SW 1271 (cell line): ENCODE data around the gene LIN52.

Source experiments
- DNase-seq, 2 experiments: peaks; one replicate each; lab custom pipeline; 2025; lab: John Stamatoyannopoulos, UW

Gene LIN52

DNA sequence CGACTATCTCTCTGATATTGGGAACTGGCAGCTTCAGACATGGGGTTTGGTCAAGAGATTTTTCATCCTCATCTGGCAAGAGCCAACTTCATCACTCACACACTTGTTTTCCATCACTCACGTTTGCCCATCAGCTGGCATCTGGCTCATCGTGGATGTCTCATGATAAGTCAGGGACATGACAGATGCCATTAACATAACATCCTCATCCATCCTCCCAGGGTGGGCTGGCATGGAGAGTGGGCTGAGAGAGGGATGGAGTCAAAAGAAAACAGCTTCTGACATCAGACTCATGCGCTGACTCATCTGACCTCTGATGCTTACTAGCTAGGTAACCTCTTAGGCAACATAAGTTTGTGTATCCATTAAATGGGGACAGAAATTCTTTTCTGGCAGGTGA is 152.7 kb downstream of the LIN52 start:
- no peak for DNase-seq

DNA sequence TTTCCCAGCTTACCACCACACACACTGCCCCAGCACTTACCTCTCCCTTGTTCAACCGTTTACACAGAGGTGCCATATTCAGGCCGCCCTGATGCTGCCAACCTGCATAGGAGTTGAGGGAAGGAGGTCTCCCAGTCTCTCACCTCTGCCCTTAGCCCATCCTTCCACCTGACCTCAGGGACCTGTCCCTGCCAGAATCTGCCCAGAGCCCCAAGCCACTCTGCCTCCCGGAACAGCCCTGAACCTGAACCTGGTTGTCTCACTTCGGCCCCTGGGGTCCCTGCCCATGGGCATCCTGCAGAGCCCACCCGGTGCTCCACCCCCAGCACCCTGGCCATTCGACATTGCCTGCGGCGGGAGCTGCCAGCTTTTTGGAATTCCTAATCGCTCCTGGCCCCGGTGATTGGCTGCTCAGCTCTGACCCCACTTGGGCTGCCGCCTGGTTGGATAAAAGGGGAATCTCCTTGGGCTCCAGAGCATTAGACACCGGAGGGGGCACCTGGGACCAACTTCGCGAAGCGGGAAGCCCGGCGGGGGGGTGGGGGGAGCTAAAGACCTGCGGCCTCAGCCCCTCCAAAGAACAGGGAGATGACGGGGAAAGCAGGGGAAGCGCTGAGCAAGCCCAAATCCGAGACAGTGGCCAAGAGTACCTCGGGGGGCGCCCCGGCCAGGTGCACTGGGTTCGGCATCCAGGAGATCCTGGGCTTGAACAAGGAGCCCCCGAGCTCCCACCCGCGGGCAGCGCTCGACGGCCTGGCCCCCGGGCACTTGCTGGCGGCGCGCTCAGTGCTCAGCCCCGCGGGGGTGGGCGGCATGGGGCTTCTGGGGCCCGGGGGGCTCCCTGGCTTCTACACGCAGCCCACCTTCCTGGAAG is 154.5 kb downstream of the LIN52 start, which contains the start of gene VSX2:
TSS of gene VSX2 (plus strand) at position 476 of the 874 bp plus-strand sequence. CDS start at position 589, 113 bp downstream.
- DNase-seq: no peak

DNA sequence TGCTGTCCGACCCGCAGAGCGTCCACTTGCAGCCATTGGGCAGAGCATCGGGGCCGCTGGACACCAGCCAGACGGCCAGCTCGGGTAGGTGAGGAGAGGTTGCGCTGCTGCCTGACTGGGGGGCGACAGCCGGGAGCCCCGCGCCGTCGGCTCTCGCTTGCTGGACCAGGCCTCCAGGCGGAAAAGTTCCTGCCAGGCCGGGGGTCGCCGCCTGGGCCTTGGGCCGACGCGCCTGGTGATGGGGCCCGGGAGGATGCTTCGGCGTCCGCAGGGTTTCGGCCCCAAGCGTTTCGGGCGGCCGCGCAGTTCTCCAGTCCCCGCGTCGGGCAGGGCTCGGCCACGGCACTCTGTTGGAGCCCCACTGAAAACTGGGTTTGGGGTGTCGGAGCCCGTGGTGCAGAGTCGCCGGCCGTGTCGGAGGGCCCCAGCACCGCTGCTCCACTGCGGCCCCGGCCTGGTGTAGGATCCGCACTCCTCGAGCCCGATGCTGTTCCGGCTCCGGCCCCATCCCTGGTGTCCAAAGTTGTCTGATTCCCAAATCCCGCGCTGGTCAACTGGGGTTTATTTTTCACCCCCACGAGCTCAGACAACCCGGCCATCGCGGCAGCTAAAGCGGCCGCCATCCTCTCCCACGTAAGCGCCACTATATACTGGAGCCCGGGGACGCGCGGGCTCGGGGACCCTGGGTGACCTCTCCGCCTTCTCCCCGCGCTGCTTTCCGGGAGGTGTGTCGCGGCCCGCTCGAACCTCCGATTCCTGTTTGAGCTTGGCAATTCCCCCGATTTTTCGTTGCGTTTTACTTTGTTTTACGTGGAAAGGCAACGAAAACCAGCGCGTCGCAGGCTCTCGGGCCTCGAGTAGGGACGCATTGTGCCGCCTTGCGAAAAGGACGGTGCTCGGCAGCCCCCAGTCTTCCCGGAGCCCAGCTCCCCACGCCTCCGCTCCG is 155.4 kb downstream of the LIN52 start:
- no peak for DNase-seq

DNA sequence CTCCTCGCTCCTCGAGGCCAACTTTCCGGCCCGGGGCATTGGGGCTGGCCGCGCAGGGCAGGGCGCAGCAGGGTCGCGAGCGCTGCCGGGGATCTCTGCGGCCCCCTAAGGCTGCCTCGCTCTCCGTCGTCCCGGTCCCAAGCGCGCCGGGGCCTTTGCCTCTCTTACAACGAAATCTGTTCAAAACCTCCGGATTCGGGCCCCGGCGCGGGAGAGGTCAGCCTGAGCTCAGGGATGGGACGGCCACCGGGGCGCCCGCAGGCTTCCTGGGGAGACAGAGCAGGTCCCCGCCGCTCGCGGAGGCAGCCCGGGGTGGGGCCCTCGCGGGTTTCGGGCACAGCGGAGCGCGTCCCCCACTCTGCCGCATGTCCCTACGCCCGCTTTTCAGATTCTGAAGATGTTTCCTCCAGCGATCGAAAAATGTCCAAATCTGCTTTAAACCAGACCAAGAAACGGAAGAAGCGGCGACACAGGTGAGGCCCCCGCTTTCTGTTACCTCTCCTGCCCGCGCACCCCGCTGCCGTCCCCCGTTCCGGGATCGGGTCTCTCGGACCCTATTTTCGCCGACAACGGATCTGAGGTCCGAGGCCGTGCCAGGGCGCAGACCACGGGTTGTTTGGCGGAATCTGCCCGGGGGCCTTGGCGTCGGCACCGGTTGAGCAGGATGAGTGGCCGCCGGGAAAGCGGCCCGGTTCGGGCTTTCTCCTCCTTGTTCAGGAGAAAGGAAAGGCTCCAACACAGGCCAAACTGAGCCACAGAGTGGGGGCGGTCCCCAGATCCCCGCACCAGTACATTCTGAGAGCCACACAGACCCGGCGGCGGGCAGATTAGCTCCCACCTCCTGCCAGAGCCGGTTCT is 156.3 kb downstream of the LIN52 start:
- DNase-seq: no peak

DNA sequence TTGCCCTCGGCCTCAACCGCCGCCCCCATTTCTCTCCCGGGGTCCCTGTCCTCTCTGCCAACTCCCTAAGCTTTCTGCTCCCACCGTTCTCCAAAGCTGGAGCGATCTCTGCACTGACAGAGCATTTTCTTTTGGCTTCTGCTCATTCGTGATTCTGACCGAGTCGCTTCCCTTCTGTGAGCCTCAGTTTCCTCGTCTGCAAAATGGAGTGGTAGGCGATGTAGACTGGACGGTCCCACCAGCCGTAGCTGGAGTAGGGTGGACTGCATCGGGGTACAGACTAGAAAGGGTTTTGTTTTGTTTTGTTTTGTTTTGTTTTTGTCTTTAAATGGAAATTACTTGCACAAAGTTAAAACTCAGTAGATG is 156.9 kb downstream of the LIN52 start:
- no peak for DNase-seq

DNA sequence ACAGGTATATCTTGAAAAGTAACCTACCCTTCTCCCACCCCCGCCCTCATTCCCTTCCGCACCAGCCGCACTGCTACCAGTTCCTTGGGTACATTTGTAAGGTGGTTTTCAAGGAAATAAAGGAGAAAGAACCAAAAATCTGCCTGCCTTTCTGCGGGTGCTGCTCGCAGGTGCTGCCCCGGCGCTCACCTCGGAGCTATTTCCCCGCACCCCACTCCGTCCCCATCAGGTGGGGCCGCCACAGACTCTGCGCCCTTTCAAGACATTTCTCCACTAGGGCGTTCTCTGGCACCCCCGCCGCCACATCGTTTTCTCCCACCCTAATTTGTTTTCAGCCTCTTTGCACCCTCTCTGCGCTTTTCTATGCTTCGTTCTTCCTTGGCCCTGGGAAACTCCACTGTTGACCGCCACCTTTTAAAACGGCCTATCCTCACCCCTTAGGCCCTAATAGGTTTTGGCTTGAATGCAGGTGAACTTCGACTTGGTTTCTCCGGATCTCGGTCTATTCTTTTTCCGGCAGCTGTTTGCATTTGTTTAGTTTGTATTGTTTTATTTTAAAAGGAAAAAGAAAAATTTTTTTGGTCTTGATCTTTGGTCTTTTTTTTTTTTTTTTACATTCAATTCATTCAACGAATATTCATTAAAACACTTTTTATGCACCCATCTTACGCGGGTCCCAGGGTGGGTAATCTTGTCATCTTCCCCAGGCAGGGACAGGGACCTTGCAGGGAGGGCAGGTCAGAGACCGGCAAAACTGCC is 157.4 kb downstream of the LIN52 start:
- no peak for DNase-seq

DNA sequence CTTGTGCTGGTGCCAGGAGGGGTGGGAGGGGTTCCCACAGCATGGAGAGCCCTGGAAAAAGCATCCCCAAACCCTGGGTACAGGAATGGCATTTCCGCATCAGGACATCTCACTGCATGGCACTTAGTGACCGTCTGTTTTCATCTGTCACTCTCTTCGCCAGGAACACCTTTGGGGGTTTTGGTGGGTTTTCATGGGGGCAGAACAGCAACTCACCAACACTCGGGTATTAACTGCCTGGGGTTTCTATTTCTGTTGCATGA is 158.0 kb downstream of the LIN52 start:
- no peak for DNase-seq

DNA sequence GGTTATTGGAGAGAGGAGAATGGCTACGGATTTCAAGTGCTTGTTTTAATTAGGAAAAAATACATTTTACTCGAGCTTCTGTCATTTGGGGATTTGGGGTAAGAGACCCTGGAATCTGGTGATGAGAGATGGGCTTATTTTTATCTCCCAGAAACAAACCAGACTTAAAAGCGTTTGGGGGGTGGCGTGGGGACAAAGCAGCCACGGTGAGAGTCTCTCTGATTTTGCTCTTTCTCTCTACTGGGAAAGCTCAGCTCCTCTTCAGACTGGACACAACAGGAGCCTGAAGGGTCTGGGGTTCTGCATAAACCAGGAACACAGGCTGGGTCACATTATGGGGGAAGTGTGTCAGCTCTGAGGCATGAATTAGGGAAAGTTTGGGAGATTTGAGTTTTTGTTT is 158.3 kb downstream of the LIN52 start:
- no peak for DNase-seq

DNA sequence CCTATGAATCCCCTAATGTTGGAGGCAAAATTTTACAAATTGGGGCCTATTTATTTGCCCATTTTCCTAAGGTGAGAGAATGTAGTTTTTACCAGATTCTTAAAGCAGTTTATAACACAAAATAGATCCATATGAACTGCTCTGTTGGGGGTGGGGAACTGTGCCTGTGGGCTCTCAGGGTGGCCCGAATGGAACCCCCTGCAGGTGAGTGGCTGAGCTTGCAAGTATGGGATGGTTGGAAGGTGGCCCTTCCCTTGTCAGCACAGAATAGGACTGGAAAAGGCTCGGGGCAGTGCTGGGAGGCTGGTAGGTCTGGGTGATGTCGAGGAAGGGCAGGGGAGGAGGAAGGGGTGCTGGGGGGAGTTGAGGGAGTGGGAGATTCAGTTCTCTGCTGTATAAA is 159.4 kb downstream of the LIN52 start:
- DNase-seq: no peak

DNA sequence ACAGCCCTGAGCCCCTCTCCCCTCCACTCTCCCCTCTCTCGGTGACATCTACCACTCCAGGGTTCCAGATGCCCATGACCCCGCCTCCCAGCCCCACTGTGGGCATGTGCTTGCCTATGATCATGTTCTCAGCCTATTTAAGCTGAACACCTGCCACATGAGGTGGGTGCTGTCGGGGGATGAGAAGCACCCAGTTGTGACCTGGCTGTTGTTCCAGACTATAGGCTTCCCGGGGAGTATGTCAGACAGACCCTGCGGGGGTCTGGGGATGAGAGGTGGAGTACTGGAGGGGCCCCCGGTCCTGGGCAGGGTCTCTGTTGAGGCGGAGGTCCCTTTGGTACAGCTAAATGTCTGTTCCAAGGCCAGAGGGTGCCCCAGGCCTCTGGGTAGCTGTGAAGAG is 160.5 kb downstream of the LIN52 start:
- DNase-seq: no peak

DNA sequence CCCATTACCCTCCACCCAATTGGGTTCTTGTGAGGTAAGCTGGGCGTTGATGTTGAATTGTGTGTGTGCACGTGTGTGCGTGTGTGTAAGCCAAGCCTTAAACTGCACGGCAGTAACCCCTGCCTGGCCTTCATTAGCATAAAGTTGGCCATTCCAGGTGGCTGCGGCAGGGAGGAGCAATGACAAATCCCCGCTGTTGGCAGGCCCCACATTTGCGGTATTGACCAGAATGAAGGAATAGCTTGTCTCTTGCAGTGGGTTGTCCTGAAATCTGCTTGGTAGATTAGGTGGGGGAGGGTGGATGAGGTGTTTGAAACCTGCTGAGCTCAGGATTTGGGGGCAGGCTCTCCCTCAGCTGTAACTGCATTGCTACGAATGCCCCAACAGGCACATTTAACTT is 161.8 kb downstream of the LIN52 start:
- DNase-seq: no peak

DNA sequence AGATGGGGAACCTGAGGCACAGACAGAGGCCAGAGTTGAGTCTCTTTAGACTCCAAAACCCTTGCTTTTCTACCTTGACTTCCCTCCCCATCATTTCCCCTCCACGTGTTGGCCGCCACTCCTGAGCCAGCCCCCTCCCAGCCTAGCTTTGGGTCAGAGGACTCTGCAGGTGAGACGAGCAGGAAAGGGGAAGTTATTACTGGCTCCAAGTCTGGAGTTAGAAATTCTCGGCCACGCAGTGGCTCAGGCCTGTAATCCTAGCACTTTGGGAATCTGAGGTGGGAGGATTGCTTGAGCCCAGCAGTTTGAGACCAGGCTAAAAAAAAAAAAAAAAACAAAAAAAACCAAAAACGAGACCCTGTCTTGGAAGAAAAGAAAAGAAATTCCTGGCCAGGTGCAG is 163.3 kb downstream of the LIN52 start:
- no peak for DNase-seq

DNA sequence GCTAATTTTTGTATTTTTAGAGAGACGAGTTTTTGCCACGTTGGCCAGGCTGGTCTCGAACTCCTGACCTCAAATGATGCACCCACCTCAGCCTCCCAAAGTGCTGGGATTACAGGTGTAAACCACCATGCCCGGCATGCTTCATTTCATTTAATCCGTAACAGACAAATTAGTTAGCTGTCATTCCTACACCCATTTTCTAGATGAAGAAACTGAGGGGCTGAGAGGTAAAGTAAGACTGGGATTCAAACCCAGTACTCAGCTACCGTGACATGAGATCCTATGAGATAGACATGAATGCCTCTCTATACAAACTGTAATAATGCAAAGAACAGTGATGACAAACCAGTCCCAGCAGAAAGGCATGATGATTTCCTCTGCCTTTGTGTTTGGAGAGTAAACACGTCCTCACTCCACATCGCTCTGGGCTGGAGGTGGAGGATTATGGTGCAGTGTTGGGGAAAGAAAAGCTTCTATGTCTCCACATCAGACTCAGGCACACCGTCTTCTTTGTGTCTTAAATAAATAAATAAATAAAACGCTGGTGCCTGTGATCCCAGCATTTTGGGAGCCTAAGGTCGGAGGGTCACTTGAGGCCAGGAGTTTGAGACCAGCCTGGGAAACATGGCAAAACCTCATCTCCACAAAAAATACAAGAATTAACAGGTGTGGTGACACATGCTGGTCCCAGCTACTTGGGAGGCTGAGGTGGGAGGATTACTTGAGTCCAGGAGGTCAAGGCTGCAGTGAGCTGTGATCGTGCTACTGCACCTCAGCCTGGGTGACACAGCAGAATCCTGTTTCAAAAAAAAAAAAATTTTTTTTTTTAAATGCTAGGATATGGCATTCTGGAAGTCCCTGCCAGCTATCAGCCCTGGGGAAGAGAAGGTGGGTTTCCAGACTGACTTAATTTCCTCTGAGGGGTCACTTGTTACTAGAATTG is 164.9 kb downstream of the LIN52 start:
- DNase-seq: no peak
